Smooth muscle cell (in vitro differentiated cells): Measurements from ENCODE around the gene ZNF43. TPM values are rescaled to one million over a fixed set of nuclear protein-coding genes. Genes with fewer than 3 reads are reported as not detected.
"Not testable (repeated sequence)": the region's sequence is repeated elsewhere in the genome, so short reads cannot be mapped to it uniquely, and the experiment has no call there.

Experiments
- DNase-seq: peaks from one replicate; lab custom pipeline; 2025; ENCODE audit not compliant: unreplicated experiment; lab: John Stamatoyannopoulos, UW
- H2AFZ ChIP-seq: fragments of 200-600 bp; sonication (generic); 2 replicates; pipeline ENCODE4 v1.6.0; 2016; ENCODE audit warnings: antibody characterized with exemption, low read depth, mild to moderate bottlenecking
- H3F3A ChIP-seq: fragments of 200-600 bp; sonication (generic); 2 replicates; pipeline ENCODE4 v1.6.0; 2017; ENCODE audit warnings: antibody characterized with exemption, low read depth
- H3K27ac ChIP-seq: fragments of 200-600 bp; sonication (generic); 2 replicates; pipeline ENCODE4 v1.5.1; 2016; ENCODE audit warnings: low read depth, mild to moderate bottlenecking
- H3K27me3 ChIP-seq: fragments of 200-600 bp; sonication (generic); 2 replicates; pipeline ENCODE4 v1.6.1; 2016; ENCODE audit warnings: low read depth, mild to moderate bottlenecking
- H3K36me3 ChIP-seq: fragments of 200-600 bp; sonication (generic); 2 replicates; pipeline ENCODE4 v1.5.1; 2016; ENCODE audit warnings: low read depth
- H3K4me1 ChIP-seq: fragments of 200-600 bp; sonication (generic); 2 replicates; pipeline ENCODE4 v1.5.1; 2016; ENCODE audit warnings: low read depth
- H3K4me2 ChIP-seq: fragments of 200-600 bp; sonication (generic); 2 replicates; pipeline ENCODE4 v1.6.0; 2016; ENCODE audit warnings: mild to moderate bottlenecking
- H3K4me3 ChIP-seq: fragments of 200-600 bp; sonication (generic); 2 replicates; pipeline ENCODE4 v1.5.1; 2016; ENCODE audit warnings: mild to moderate bottlenecking
- H3K79me2 ChIP-seq: fragments of 200-600 bp; sonication (generic); 2 replicates; pipeline ENCODE4 v1.6.0; 2016; ENCODE audit warnings: low read depth, mild to moderate bottlenecking
- H3K9ac ChIP-seq: fragments of 200-600 bp; sonication (generic); 2 replicates; pipeline ENCODE4 v1.6.0; 2016; ENCODE audit warnings: low read depth
- H3K9me3 ChIP-seq: fragments of 200-600 bp; sonication (generic); replicated peaks from 2 replicates; pipeline ENCODE4 v1.5.1; 2016; ENCODE audit warnings: low read depth
- H4K20me1 ChIP-seq: fragments of 200-600 bp; sonication (generic); 2 replicates; pipeline ENCODE4 v1.6.0; 2016; ENCODE audit warnings: low read depth
- CTCF ChIP-seq: fragments of 200-600 bp; sonication (generic); IDR thresholded peaks from 2 replicates; pipeline ENCODE4 v1.5.1; 2017; ENCODE audit warnings: borderline replicate concordance, mild to moderate bottlenecking, antibody characterized with exemption; ENCODE audit not compliant: insufficient read depth, poor library complexity, severe bottlenecking
- WGBS: methylation state at CpG from one replicate; pipeline ENCODE4 v1.1.7; 2016; ENCODE audit warnings: low lambda C conversion rate; 5-methylcytosine and 5-hydroxymethylcytosine counted together
- polyA plus RNA-seq: library from polyadenylated mRNA; unstranded; fragments of >200 nt; fragmentation: Nextera tagmentation; extraction: Ambion mirVana; gene quantifications from 2 replicates; pipeline ENCODE4 v1.2.1, GENCODE V29; 2016
- total RNA-seq: library from RNA; depleted of rRNA; stranded (reverse); fragments of >200 nt; gene quantifications from 2 replicates; pipeline ENCODE4 v1.2.3, GENCODE V29; 2014

Gene ZNF43
- total and polyA plus RNA-seq, 2 experiments from 2014 or later, result 5.1 to 19.5 TPM

- H3K36me3 ChIP-seq, result no peaks in the 10 kb centered on the region
- H3K79me2 ChIP-seq, result no peaks in the 10 kb centered on the region
- no peaks in the 10 kb centered on the region for H3K4me1 ChIP-seq
- no peaks in the 10 kb centered on the region for H4K20me1 ChIP-seq
- H3K4me2 ChIP-seq, result no peak overlapping the region
- no peak for TF ChIP-seq CTCF
- H3K27ac ChIP-seq, result no peak overlapping the region
- H3K4me3 ChIP-seq, result no peak overlapping the region
- H2AFZ ChIP-seq, result no peak overlapping the region
- H3K9ac ChIP-seq, result no peak overlapping the region
- 64% methylated on average over 4 of the region's 4 CpGs for WGBS
- H3K9me3 ChIP-seq, result no peaks in the 10 kb centered on the region
- no peak for DNase-seq
- H3K27me3 ChIP-seq, result no peaks in the 10 kb centered on the region
- H3F3A ChIP-seq, result no peaks in the 10 kb centered on the region
These were observed 42.7 kb upstream of the ZNF43 start for GRCh38 chr19:21878646-21879045.

GRCh38 chr19:21877976-21878375, 42.0 kb upstream of the ZNF43 start:
- Histone ChIP-seq H3K4me2 (no peak overlapping the region), H3K27ac (no peak overlapping the region), H3K4me1 (no peaks in the 10 kb centered on the region), H3K9ac (no peak overlapping the region), H3F3A (no peaks in the 10 kb centered on the region), H3K36me3 (no peaks in the 10 kb centered on the region), H3K27me3 (no peaks in the 10 kb centered on the region), H3K79me2 (no peaks in the 10 kb centered on the region), H3K4me3 (no peak overlapping the region), H3K9me3 (no peaks in the 10 kb centered on the region), H4K20me1 (no peaks in the 10 kb centered on the region), H2AFZ (no peak overlapping the region)
- no peak for TF ChIP-seq CTCF
- 70% methylated on average over 2 of the region's 2 CpGs for WGBS
- DNase-seq, result no peak

GRCh38 chr19:21876608-21877007, 40.6 kb upstream of the ZNF43 start:
- DNase-seq, H3K9me3 ChIP-seq, H3K27ac ChIP-seq, H3K27me3 ChIP-seq, H3K36me3 ChIP-seq, H4K20me1 ChIP-seq, H3K4me3 ChIP-seq, H3K4me1 ChIP-seq, H2AFZ ChIP-seq, H3F3A ChIP-seq, H3K9ac ChIP-seq, H3K79me2 ChIP-seq, H3K4me2 ChIP-seq: not testable (repeated sequence)
- WGBS, result 95% methylated on average over 5 of the region's 7 CpGs

GRCh38 chr19:21856773-21857514, 21.0 kb upstream of the ZNF43 start:
- Histone ChIP-seq H3K79me2 (no peaks in the 10 kb centered on the region), H3K36me3 (no peaks in the 10 kb centered on the region), H3K4me1 (no peaks in the 10 kb centered on the region), H3K4me3 (no peak overlapping the region), H3K27ac (no peak overlapping the region), H2AFZ (no peak overlapping the region), H3K9me3 (no peaks in the 10 kb centered on the region), H3K4me2 (no peak overlapping the region), H4K20me1 (no peaks in the 10 kb centered on the region), H3F3A (no peaks in the 10 kb centered on the region), H3K27me3 (no peaks in the 10 kb centered on the region), H3K9ac (no peak overlapping the region)
- no peak for DNase-seq
- TF ChIP-seq CTCF, result no peak
- 76% methylated on average over 9 of the region's 9 CpGs for WGBS
